HFF-Myc (cell line): ENCODE results near the gene WASF3.
"Not testable (repeated sequence)": the region's sequence is repeated elsewhere in the genome, so short reads cannot be mapped to it uniquely, and the experiment has no call there.

Source experiments
- DNase-seq: peaks from one replicate; pipeline ENCODE4 v3.0.0-alpha.2; 2011; ENCODE audit warnings: low read depth; ENCODE audit errors: extremely low read depth
- H3K4me3 ChIP-seq: replicated peaks from 2 replicates; pipeline ENCODE4 v1.5.1; 2011; ENCODE audit warnings: low read depth, mild to moderate bottlenecking, control low read depth, low read length
- CTCF ChIP-seq: IDR thresholded peaks from 2 replicates; pipeline ENCODE4 v1.5.1; 2012; ENCODE audit warnings: mild to moderate bottlenecking, low read depth, low read length, control low read depth; ENCODE audit errors: missing control alignments

The WASF3 gene

DNA sequence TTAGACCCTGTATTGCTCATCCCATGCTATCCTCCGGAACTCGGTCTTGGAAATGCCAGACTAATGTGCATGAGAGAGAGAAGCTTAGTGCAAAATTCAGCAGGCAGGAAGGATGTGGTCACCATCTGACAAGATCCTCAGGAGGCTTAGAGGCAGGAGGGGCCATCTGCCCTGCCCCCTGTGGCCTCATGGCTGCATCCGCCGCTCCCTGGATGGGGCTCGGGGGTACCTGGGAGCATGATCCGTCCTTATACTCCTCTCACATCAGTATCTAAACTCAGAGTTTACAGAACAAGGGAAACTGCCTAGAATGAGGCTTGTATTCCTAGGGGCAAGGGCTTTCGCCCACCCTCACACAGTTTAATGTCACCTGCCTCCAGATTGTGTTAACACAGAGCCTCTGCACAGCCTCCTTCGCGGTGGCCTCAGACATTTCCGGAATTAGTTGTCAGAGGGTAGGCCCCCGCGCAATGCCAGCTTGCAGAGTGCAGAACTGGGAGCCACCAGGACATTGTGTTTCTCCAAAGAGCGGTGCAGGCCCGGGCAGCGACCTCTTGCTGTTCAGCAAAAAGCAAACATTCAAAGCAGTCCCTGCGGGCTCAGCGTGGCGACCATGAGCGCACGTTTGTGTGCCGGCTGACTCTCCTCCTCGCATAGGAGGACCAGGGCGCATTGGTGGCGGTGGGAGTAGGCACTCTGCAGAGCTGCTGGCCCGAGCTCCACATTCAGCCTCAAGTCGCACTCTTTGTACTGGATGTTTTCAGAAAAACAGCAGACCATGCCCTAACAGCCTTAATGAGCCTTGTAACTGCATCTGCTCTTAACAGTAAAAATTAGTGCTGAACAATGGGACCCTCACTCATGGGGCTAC lies 164.0 kb downstream of the WASF3 start:
- no peak for DNase-seq

GRCh38 chr13:26722321-26722720 lies 164.8 kb downstream of the WASF3 start:
- no peak for DNase-seq
- H3K4me3 ChIP-seq, result no peak overlapping the region
- TF ChIP-seq CTCF, result no peak

More for the DNA sequence above, 164.0 kb downstream of the WASF3 start:
- TF ChIP-seq CTCF, result no peak
- no peak overlapping the region for H3K4me3 ChIP-seq

DNA sequence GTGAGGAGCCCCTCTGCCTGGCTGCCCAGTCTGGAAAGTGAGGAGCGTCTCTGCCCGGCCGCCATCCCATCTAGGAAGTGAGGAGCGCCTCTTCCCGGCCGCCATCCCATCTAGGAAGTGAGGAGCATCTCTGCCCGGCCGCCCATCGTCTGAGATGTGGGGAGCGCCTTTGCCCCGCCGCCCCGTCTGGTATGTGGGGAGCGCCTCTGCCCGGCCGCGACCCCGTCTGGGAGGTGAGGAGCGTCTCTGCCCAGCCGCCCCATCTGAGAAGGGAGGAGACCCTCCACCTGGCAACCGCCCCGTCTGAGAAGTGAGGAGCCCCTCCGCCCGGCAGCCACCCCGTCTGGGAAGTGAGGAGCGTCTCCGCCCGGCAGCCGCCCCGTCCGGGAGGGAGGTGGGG lies 166.1 kb downstream of the WASF3 start:
- H3K4me3 ChIP-seq, DNase-seq: not testable (repeated sequence)

DNA sequence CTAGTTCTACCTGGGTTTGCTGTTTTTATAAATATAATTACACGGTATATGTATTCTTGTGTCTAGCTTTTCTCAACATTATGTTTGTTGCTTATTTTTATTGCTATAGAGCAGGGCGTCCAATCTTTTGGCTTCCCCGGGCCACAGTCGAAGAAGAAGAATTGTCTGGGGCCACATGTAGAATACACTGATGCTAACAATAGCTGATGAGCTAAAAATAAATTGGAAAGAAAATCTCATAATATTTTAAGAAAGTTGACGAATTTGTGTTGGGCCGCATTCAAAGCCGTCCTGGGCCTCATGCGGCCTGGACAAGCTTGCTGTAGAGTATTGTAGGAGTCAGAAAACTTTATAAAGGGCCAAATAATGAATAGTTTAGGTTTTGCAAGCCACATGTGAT lies 169.2 kb downstream of the WASF3 start:
- TF ChIP-seq CTCF, result no peak
- H3K4me3 ChIP-seq, result no peak overlapping the region
- DNase-seq, result no peak

- H3K4me3 ChIP-seq, result no peak overlapping the region
- no peak for DNase-seq
Measured at GRCh38 chr13:26727122-26727521, 169.6 kb downstream of the WASF3 start.

DNA sequence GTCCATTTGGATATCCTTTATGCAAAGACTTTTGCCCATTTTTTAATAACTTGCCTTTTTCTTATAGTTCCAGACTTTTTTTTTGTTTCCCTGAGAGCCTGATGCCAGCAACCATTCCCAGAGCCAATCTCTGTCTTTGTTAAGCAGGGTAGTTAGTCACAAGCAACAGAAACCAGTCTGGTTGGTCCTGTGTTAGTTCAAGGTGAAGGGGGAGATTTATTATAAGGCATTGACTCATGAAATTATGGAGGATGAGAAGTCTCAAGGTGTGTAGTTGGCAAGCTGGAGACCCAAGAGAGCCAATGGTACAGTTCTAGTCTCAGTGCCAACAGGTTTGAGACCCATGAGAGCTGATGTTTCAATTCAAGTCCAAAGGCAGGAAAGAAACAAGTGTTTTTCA lies 170.2 kb downstream of the WASF3 start:
- DNase-seq, result no peak
- TF ChIP-seq CTCF, result no peak
- no peak overlapping the region for H3K4me3 ChIP-seq

More at GRCh38 chr13:26727122-26727521, 169.6 kb downstream of the WASF3 start:
- TF ChIP-seq CTCF, result no peak

DNA sequence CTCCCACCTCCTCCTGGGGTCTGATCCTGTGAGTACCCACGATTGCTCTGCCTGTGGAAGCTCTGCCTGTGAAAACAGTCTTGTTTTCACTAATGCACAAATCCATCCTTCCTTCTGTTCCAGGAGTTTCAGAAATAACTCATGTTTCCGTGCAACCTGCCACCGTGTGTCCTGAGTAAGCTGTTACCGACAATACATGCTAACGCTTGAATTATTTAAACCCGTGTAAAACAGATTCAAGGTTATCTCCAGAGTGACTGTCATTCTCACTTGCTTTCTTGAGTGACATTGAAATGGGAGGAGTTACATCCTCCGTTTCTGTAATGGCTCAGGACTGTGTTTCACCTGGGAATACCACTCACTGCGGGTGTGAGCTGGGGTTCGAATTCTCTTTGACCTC lies 178.2 kb downstream of the WASF3 start:
- DNase-seq, result no peak
- no peak for TF ChIP-seq CTCF
- no peak overlapping the region for H3K4me3 ChIP-seq
